ENCODE data around the gene ANAPC5. TPM values are rescaled to one million over a fixed set of nuclear protein-coding genes. Genes with fewer than 3 reads are reported as not detected.
A peak's percentile ranks its signal among the peaks of the same experiment; 100 is the strongest.
"Not testable (repeated sequence)": the region's sequence is repeated elsewhere in the genome, so short reads cannot be mapped to it uniquely, and the experiment has no call there.

Gene ANAPC5
- total RNA-seq, 2 donors from 2014 or later, result 86.5 to 87.7 TPM

DNA sequence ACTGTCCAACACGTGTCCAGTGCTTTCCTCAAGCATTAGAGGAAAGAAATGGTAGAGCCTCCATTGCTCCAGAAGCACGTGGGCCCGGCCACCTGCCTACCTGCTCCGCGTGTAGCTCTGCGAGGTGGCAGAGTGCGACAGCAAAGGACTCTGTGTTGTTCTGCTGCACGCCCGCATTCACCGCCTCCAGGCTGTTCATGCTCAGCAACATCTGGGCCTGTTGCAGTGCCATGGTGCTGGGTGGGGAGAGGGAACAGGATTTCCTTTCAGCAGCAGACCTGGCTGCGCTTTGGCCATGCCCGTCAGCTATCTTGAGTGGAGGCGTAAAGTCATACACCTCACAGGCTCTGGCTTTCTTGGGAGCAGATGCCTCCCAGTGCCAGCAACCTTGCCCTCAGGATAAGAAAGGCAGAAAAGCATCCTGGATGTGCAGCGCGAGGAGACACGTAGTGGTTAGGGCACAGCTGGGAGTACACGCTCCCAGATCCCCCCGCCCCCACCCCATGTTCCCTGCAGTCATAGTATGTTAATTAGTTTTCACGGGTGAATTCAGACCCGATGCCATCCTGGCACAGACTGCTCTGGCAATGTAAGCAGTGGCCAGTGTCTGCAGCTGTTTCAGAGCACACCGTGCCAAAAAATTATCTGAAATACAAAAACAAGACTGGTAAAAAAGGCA is 25.1 kb downstream of the ANAPC5 start:
- no peak for ATAC-seq
- no peak for DNase-seq
- intact Hi-C loops (cut with DNase I, micrococcal nuclease), result no loop called here

DNA sequence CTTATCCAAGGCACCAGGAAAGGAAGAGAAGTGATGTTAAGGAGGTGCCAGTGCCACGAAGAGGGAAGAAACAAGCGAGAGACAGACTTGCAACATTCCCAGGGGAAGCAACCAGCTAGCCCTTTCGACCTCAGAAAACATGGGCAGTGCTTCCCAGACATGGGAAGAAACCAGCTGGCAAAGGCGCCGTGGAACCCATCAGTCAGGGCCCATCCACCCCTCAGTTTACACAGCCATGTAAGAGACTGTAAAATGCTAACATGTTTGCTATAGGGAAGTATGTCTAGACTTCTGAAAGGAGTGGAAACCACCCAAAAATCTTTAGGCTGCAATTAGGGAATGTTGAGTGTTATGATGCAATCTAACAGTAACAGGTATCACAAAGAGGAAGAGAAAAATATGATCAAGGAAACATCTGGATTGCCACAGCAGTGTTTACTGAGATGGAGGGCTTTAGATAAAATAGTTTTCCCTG is 26.3 kb downstream of the ANAPC5 start:
- ATAC-seq, result no peak
- intact Hi-C loops (cut with DNase I, micrococcal nuclease), result no loop called here
- no peak for DNase-seq

DNA sequence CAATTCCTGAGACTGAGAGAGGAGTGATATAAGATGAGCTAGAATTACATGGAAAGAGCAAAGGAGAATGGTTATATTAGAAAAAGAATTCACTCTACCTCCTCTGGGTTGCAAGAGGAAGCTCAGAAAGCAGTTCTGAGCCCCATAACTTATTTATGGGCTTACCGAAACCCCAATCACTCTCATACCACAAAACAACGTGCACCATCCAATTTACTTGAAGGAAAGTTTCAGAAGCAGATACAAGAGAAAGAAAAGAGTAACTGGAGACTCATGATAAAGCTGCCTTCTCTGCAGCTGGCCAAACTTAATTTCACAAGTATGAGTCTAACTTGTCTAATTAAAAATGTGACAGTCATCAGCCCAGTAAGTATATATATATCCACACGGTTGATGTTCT is 28.3 kb downstream of the ANAPC5 start:
- ATAC-seq (no peak), DNase-seq (no peak)
- intact Hi-C loops (cut with DNase I, micrococcal nuclease), result no loop called here

DNA sequence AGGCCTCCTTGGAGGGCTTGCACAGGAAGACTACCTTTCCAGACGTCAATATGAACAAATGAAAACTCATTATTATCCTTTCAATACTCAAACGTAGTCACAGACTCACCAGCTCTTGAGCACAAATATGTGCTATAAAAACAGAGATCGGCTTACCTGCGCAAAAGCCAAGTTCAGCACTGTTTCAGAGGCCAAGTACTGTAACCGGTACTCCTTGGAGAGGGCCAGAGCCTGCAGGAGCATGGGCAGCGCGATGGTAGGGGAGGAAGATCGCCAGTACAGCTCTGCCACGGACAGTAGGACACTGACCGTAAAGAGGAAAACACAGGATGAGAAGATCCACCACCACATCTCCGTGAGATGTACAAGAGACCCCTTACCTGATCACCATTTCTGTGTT is 34.1 kb downstream of the ANAPC5 start:
- no peak for DNase-seq
- ATAC-seq, result no peak

DNA sequence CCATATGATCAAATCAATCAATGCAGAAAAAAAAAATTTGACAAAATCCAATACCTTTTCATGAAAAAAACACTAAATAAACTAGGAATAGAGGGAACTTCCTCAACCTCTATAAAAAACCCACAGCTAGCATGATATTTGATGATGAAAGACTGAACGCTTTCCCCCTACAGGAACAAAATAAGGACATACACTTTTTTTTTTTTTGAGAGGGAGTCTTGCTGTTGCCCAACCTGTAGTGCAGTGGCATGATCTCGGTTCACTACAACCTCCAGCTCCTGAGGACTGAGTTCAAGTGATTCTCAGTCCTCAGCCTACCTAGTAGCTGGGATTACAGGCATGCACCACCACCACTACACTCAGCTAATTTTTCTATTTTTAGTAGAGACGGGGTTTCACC is 37.8 kb downstream of the ANAPC5 start:
- intact Hi-C loops (cut with DNase I, micrococcal nuclease), result no loop called here
- DNase-seq, result no peak
- no peak for ATAC-seq

More for the DNA sequence above, 34.1 kb downstream of the ANAPC5 start:
- intact Hi-C loops (cut with DNase I, micrococcal nuclease), result no loop called here

DNA sequence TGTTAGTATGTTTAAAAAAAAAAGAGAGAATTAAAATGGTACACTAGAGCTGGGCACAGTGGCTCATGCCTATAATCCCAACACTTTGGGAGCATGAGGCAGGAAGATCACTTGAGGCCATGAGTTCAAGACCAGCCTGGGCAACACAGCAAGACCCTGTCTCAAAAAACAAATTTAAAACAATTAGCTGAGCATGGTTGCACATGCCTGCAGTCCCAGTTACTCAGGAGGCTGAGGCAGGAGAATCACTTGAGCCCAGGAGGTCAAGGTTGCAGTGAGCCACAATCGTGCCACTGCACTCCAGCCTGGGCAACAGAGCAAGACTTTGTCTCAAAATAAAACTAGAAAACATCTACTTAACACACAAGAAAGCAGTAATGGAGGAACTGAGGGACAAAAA is 42.0 kb downstream of the ANAPC5 start:
- intact Hi-C loops (cut with DNase I, micrococcal nuclease); DNase-seq; ATAC-seq: not testable (repeated sequence)

DNA sequence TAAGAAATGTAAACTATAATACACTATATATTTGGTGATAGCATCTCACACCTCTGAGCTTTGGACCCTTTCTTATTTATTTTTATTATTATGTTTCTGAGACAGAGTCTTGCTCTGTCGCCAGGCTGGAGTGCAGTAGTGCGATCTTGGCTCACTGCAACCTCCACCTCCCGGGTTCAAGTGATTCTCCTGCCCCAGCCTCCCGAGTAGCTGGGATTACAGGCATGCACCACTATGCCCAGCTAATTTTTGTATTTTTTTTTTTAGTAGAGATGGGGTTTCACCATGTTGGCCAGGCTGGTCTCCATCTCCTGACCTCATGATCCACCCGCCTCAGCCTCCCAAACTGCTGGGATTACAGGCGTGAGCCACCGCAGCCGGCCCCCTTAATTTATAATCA is 44.8 kb downstream of the ANAPC5 start:
- intact Hi-C loops (cut with DNase I, micrococcal nuclease); DNase-seq; ATAC-seq: not testable (repeated sequence)

DNA sequence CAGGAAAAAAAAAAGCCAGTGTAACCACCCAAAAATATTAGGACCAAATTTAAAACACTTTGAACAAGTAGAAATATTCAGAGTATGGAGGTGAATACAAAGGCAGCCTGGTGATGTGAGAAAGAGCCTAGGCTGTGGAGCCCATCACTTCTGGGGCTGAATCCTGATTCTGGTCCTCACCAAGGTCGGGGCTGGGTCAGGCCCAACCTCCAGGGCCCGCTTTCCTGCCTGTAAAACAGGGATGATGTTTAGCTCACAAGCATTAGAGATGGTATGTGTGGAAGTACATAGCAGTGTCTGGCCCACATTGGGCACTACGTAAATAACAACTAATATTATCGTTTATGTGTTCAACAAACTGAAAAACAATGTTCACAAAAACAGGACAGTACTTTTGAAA is 47.9 kb downstream of the ANAPC5 start:
- intact Hi-C loops (cut with DNase I, micrococcal nuclease), result no loop called here
- no peak for ATAC-seq
- no peak for DNase-seq

DNA sequence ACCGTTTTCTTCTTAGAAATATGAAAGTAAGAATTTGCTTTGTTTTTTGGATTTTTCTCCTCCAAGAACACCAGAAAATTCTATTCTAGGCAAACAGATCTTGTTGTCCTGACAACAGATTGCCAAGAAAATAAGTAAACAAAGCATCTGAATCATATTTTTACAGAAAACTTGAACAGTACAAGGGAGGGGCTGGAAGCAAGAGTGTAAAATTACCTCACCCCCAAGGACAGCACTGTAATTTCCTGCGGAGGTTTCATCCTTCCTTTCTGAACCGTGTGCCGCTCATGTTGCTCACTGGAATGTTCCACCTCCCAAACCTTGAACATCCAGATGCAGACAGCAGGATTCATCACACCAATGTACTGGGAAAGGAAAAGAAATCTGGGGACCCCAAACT is 50.3 kb downstream of the ANAPC5 start:
- DNase-seq (no peak), ATAC-seq (no peak)
- intact Hi-C loops (cut with DNase I, micrococcal nuclease), result no loop called here

DNA sequence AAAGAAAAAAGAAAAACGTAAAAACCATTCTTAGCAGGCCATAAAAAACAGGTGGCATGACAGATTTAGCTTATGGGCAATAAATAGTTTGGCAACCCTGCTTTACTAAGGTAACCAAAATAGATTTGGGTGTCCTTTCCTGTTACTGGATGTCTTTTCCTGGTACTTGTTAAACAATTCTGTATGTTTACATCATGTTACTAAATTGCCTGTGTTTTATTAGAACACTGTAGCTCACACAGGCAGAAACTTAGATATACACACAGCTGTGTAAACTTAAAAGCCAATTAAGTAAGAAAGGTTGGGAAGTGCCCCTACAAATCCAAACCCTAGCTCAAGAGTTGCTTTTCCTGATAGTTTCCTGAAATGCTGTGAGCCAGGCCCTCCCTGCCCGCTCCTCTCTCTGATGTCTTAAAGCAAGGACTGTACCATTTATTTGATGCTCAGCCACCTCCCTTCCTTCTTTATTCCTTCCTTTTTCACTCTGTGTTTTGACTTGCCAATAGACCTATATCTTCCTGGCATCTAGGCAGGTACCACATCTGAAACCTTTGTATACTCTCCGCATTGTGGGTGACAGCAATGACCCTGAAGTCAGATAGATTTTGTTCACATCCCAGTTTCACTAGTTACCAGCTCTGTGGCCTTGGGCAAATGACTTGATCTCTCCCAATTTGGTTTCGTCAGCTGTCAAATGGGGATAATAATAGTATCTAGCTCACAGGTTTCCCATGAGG is 52.0 kb downstream of the ANAPC5 start:
- intact Hi-C loops (cut with DNase I, micrococcal nuclease), result no loop called here
- DNase-seq (no peak), ATAC-seq (peak; percentile 9)

DNA sequence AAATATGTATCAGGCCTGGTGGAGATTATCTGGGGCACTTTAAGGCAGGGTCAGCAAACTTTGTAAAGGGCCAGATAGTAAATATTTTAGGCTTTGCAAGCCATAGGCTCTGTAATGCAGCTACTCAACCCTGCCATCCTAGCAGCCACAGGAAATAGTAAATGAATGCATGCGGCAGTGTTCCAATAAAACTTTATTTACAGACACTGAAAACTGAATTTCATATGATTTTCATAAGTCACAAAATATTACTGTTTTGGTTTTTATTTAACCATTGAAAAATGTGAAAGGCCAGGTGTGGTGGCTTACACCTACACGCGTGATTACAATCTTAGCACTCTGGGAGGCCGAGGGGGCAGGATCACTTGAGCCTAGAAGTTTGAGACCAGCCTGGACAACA is 52.5 kb downstream of the ANAPC5 start:
- intact Hi-C loops (cut with DNase I, micrococcal nuclease), result no loop called here
- DNase-seq (no peak), ATAC-seq (no peak)

DNA sequence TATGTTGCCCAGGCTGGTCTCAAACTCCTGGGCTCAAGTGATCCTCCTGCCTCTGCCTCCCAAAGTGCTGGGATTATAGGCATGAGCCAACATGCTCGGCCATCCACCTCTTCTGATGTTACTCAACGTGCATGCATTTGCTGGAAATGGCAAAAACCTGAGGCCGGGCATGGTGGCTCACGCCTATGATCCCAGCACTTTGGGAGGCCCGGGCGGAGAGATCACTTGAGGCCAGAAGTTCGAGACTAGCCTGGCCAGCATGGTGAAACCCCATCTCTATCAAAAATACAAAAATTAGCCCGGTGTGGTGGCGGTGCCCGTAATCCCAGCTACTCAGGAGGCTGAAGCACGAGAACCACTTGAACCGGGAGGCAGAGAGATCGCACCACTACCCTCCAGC is 53.8 kb downstream of the ANAPC5 start:
- ATAC-seq; DNase-seq; intact Hi-C loops (cut with DNase I, micrococcal nuclease): not testable (repeated sequence)

DNA sequence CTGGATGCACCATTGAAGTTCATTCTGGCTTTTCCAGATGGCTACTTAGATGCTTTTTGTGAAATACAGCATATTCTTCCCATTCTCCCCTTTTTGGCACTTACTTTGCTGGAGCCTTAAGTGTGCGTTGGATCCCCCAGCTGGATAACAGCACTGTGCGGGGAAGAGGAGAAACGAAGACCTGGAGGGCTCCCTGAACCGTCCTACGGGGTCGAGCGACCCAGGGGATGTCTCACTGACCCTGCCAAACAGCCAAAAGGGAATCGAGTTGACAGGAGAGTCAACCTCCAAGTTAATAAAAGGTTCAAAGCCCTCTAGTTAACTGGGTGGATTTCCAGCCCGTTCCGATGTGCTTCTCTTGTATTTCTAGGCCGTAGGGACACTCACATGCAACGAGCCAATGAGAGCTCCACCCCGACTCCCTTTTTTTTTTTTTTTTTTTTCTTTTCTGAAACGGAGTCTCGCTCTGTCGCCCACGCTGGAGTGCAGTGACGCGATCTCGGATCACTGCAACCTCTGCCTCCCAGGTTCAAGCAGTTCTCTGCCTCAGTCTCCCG is 54.7 kb downstream of the ANAPC5 start:
- intact Hi-C loops (cut with DNase I, micrococcal nuclease), result no loop called here
- ATAC-seq, result peak; percentile 15
- peak in 1 of 2 donors; percentile 36 for DNase-seq

DNA sequence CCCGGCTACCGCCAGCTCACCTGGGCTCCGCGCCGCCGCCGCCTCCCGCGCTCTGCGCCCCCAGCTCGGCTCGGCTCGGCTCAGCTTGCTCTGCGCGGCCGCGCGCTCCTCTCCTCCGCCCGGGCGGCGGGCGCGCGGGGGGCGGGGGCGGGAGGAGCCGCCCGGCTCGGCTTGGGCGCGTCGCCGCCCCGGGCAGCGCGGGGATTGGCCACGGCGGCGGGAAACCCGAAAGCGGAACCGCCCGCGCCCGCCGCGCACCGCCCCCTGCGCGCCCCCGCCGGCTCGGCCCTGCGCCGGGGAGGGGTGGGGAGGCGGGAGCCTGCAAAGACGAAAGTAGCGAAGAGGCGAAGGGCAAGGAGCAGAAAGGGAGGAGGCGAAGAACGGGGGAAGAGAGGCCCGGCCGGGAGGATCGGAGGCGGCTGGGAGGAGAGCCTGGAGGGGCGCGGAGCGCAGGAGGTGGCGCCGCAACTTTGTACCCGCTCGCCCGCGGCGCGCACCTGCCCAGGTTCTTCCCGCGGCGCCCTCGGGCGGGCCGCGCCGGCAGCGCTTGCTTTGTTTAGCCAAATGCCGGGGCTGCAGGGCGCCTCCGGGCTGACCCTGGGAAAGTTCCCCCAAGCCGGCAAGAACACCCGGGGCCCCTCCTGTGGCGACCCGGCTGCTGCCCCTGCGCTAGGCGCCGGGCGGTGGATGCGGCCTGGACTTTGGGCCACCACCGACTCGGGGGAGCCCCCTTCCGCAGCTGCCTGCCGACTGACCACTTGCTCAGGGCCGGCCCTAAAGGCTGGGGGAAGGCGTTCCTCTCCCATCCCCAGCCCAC is 55.4 kb downstream of the ANAPC5 start, which contains the start of gene CAMKK2:
Gene CAMKK2, minus strand, starts transcription at position 92 of the 817 bp plus-strand sequence. CDS start 22,183 bp downstream, outside the sequence.
- DNase-seq (peak; percentile 80 to 87), ATAC-seq (peak; percentile 82)
- intact Hi-C loops (cut with DNase I, micrococcal nuclease), result no loop called here

DNA sequence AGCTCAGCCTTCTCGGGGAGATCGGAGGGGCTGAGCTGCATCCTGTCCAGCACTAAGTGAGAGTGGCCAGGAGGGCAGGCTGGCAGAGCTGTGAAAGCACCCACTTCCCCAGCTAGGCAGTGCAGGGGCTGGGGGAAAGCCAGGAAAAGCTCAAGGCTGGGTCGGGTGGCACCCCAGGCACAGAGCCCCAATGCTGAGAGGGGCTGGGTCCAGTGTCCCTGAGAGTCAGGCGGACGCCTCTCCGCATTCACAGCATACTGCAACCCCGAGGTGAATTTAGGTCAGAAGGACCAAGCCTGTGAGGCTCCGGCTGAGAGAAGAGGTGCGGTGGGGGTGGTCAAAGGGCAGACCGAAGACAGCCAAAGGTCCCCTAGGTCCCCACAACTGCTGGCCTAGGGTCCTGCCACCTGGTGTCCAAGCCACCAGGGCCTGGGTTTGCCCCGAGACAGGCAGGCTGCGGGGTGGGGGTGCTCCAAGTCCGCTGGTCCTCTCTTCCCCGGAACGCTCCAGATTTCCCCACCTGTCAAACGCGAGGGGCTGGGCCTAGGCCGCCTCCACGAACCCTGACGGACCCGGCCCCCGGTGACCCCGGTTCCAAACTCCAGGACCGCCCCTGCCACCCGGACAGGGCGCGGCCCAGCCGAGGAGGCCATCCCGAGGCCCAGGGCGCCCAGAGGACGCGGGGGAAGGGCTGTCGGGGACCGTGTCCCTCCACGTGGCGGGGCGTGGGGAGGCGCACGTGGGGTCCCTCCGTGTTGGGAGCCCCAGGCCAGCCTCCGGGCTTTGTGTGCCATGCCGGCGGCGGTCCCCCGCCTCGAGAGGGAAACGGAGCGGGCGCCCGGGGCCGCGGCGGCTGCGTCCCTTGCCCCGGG is 56.2 kb downstream of the ANAPC5 start:
- intact Hi-C loops (cut with DNase I, micrococcal nuclease), result no loop called here
- DNase-seq, result peak; percentile 56 to 68
- ATAC-seq, result peak; percentile 58

DNA sequence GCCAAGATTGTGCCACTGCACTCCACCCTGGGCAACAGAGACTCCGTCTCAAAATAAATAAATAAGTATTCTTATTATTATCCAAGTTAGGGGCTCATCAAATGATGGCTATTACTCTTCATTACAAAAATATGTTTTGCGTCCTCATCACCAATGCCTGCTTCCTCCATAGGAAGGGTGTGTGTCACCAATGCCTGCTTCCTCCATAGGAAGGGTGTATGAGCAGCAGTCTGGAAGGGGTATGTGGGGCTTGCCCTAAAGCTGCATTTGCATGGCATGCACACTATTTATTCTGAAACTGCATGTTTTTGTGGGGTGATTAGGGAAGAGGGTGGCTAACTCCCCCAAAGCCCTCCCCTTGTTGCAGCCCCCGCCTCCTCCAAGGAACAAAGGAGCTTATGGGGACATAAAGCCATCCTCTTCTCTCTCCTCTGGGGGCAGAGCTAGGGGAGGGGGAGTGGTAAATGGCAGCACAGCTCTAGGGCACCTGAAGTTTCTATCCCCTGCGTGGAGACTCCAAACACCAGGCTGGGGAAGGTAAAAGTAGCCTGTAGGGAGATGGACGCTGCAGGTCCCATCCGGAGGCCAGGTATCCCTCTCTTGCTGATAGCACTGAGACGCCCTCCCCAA is 57.0 kb downstream of the ANAPC5 start:
- DNase-seq (no peak), ATAC-seq (no peak)
- intact Hi-C loops (cut with DNase I, micrococcal nuclease), result no loop called here

DNA sequence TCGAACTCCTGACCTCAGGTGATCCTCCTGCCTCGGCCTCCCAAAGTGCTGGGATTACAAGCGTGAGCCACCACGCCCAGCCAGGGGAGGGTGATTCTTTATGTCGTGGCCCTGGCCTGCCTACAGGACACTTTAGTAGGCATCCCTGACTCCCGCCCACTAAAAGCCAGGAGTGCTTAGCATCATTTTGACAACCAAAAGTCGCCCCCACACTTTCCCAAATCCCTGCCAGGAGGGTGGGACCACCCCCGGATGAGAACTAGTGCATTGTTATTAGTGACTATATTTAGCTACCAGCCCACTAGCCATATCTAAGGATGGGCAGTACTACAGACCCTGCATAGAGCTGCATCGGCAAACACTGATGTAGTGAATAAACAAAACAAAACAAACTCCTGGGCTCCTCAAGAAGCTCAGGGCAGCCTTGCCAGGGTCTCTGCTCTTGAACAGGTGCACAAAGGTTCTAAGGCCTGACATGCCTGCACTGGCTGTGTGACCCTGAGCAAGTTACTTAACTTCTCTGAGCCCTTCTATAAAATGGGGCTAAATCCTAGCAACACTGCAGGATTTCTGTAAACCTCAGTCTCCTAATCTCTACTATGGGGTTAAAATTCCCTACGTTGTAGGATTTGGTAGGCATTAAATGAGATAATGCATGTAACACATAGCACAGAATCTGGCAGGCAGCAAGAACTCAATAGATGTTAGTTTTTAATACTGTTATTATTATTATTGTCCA is 57.9 kb downstream of the ANAPC5 start:
- no peak for DNase-seq
- no peak for ATAC-seq
- intact Hi-C loops (cut with DNase I, micrococcal nuclease), result no loop called here

All from left colon (tissue), 2 donors.